OCI-LY3 (cell line): ENCODE measurements around the gene ABCD1.

Experiments used
- H2AFZ ChIP-seq: fragments of 200-600, 300-600 bp; shearing (Covaris generic); 2 replicates; pipeline ENCODE4 v1.6.0; 2014; ENCODE audit warnings: antibody characterized with exemption, low read depth, low read length
- H3K27ac ChIP-seq: fragments of 200-600, 300-600 bp; sonication (generic); 2 replicates; pipeline ENCODE4 v1.5.1; 2014; ENCODE audit warnings: mild to moderate bottlenecking, low read length, moderate library complexity, mixed read lengths
- H3K27me3 ChIP-seq: fragments of 200-600, 300-600 bp; sonication (generic); 2 replicates; pipeline ENCODE4 v1.6.1; 2014; ENCODE audit warnings: low read depth, low read length, mixed read lengths
- H3K36me3 ChIP-seq: fragments of 200-600, 300-600 bp; sonication (generic); replicated peaks from 2 replicates; pipeline ENCODE3; 2014; ENCODE audit warnings: low read depth, low read length, mixed read lengths
- H3K4me1 ChIP-seq: fragments of 300-600, 200-600 bp; sonication (generic); 2 replicates; pipeline ENCODE4 v1.6.1; 2014; ENCODE audit warnings: low read length, mixed read lengths
- H3K4me2 ChIP-seq: fragments of 200-600, 300-600 bp; sonication (generic); 2 replicates; pipeline ENCODE4 v1.6.1; 2014; ENCODE audit warnings: low read length, mixed read lengths
- H3K4me3 ChIP-seq: fragments of 300-600, 200-600 bp; sonication (generic); 2 replicates; pipeline ENCODE4 v1.5.1; 2014; ENCODE audit warnings: antibody characterized with exemption, mild to moderate bottlenecking, low read length, moderate library complexity
- H3K79me2 ChIP-seq: fragments of 300-600, 200-600 bp; shearing (Covaris generic); 2 replicates; pipeline ENCODE4 v1.6.1; 2014; ENCODE audit warnings: mild to moderate bottlenecking, low read length, mixed read lengths
- H3K9ac ChIP-seq: fragments of 300-600, 200-600 bp; shearing (Covaris generic); 2 replicates; pipeline ENCODE4 v1.6.0; 2014; ENCODE audit warnings: mild to moderate bottlenecking, low read length, moderate library complexity
- H3K9me3 ChIP-seq: fragments of 200-600, 300-600 bp; shearing (Covaris generic); 2 replicates; pipeline ENCODE4 v1.6.1; 2014; ENCODE audit warnings: low read length, mixed read lengths; ENCODE audit not compliant: insufficient read depth
- H4K20me1 ChIP-seq: fragments of 200-600, 300-600 bp; sonication (generic); 2 replicates; pipeline ENCODE4 v1.6.1; 2016; ENCODE audit warnings: low read length, mixed read lengths; ENCODE audit not compliant: insufficient read depth
- EZH2phosphoT487 ChIP-seq: fragments of 200-600 bp; shearing (Covaris generic); IDR thresholded peaks from 2 replicates; pipeline ENCODE4 v1.6.1; 2018; ENCODE audit warnings: antibody characterized with exemption, mixed run types, low read depth
- TF ChIP-seq, protein P1 (sequence below): fragments of 200-600, 300-600 bp; sonication (generic); IDR thresholded peaks from 2 replicates; pipeline ENCODE4 v1.5.1; 2014; ENCODE audit warnings: antibody characterized with exemption, low read length, low read depth

Gene ABCD1

DNA sequence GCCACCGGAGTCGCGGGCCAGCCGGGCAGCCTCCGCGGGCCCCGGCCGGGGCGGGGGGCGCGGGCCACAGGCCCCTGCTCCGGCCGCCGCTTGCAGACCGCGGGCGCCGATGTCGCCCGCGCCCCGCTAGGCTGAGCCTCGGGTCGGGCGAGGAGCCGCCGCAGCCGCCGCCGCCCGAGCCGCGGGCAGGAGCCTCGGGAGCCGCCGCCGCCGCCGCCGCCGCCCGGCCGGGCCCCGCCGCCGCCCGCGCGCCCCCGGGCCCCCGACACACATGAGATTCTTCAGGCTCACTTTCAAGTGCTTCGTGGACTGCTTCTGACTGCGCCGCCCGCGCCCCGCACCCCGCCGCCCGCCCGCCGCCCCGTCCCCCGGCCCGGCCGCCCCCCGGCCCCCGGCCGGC, 36.6 kb upstream of the ABCD1 start:
- H3K9me3 ChIP-seq = no peaks in the 10 kb centered on the region
- no peaks in the 10 kb centered on the region for H3K79me2 ChIP-seq
- TF ChIP-seq, protein P1, sequence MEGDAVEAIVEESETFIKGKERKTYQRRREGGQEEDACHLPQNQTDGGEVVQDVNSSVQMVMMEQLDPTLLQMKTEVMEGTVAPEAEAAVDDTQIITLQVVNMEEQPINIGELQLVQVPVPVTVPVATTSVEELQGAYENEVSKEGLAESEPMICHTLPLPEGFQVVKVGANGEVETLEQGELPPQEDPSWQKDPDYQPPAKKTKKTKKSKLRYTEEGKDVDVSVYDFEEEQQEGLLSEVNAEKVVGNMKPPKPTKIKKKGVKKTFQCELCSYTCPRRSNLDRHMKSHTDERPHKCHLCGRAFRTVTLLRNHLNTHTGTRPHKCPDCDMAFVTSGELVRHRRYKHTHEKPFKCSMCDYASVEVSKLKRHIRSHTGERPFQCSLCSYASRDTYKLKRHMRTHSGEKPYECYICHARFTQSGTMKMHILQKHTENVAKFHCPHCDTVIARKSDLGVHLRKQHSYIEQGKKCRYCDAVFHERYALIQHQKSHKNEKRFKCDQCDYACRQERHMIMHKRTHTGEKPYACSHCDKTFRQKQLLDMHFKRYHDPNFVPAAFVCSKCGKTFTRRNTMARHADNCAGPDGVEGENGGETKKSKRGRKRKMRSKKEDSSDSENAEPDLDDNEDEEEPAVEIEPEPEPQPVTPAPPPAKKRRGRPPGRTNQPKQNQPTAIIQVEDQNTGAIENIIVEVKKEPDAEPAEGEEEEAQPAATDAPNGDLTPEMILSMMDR = no peak
- TF ChIP-seq EZH2phosphoT487 = no peak
- H3K36me3 ChIP-seq = no peaks in the 10 kb centered on the region
- H3K4me2 ChIP-seq = no peak overlapping the region
- H3K4me3 ChIP-seq = no peak overlapping the region
- H3K9ac ChIP-seq = no peak overlapping the region
- no peak overlapping the region for H2AFZ ChIP-seq
- H3K27ac ChIP-seq = no peak overlapping the region
- no peaks in the 10 kb centered on the region for H4K20me1 ChIP-seq
- no peaks in the 10 kb centered on the region for H3K27me3 ChIP-seq
- H3K4me1 ChIP-seq = no peaks in the 10 kb centered on the region

DNA sequence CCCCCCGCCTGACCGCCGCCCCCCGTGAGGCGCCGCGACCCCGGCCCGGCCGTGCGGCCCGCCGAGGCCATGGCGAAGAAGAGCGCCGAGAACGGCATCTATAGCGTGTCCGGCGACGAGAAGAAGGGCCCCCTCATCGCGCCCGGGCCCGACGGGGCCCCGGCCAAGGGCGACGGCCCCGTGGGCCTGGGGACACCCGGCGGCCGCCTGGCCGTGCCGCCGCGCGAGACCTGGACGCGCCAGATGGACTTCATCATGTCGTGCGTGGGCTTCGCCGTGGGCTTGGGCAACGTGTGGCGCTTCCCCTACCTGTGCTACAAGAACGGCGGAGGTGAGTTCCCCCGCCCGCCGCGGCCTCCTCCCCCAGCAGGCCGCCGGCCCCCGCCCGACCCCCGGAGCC, 36.1 kb upstream of the ABCD1 start:
- no peaks in the 10 kb centered on the region for H3K9me3 ChIP-seq
- no peaks in the 10 kb centered on the region for H3K27me3 ChIP-seq
- no peak overlapping the region for H3K9ac ChIP-seq
- H3K36me3 ChIP-seq = no peaks in the 10 kb centered on the region
- H3K4me2 ChIP-seq = no peak overlapping the region
- no peak overlapping the region for H2AFZ ChIP-seq
- no peaks in the 10 kb centered on the region for H3K79me2 ChIP-seq
- TF ChIP-seq, protein P1 = no peak
- no peaks in the 10 kb centered on the region for H4K20me1 ChIP-seq
- H3K27ac ChIP-seq = no peak overlapping the region
- no peaks in the 10 kb centered on the region for H3K4me1 ChIP-seq
- no peak overlapping the region for H3K4me3 ChIP-seq

DNA sequence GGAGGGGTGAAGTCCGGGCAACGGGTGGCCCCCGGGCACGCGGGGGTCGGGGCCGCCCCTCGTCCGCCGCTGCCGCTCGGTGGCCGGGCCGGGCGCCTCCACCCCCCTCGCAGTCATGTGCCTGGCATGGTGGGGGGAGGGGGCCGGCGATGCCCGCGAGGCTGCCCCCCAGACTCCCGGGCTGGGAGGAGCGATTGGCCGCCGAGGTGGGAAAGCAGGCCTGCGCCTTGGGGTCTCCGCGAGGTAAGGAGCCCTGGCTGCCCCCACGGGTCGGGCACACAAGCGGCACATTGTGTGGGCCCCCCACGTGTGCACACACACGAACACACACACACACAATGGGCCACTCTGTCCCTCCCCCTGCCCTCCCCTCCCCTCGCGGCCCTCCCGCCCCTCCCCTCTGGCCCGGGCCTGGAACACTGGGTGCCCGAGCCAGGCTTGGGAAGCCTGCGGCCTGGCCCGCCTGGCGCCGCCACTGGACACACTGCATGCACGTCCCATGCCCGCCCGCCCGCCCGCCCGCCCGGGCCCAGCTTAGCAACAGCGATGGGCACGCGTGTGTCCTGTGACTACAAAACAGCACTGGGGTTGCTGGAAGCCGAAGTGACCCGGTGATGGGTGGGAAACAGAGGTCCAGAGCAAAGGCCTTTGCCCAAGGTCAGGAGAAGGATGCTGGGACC, 35.6 kb upstream of the ABCD1 start:
- Histone ChIP-seq H3K9ac (no peak overlapping the region), H3K79me2 (no peaks in the 10 kb centered on the region)

DNA sequence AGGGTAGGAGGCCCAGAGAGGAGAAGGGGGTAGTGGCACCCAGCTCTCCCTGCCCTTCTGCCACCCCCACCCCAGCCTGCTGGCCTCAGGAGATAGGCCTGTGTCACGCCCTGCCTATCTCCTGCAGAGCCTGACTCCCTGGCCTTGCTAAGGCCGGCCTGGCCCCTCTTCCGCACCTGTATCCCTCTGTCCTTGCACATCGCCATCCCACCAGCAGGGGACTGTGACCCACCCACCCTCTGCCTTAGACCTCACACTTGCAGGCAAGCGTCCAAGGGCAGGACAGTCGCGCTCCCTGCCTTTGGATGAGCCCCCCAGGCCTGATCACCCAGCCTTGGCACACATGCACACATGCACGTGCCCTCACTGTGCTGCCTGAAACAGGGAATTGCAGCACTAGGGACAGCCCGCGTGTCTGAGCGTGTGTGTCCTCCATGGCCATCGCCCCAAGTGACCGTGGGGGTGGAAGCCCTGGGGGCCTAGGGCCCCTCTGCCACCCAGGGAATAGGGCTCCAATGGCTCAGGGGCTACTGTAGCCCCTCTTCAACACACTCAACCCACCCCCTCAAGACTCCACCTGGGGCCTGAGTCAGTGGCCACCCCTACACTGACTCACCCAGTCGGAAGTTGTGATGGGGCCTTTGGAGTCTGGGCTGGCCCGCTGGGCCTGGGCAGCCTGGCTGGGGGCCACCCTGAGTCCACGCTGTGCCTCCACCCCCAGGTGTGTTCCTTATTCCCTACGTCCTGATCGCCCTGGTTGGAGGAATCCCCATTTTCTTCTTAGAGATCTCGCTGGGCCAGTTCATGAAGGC, 34.8 kb upstream of the ABCD1 start:
- H3K4me2 ChIP-seq = no peak overlapping the region
- H3K4me3 ChIP-seq = no peak overlapping the region

More for the DNA sequence above, 35.6 kb upstream of the ABCD1 start:
- Histone ChIP-seq H3K4me2 (no peak overlapping the region), H3K4me3 (no peak overlapping the region), H4K20me1 (no peaks in the 10 kb centered on the region), H3K9me3 (no peaks in the 10 kb centered on the region), H3K36me3 (no peaks in the 10 kb centered on the region), H3K27me3 (no peaks in the 10 kb centered on the region), H2AFZ (no peak overlapping the region), H3K4me1 (no peaks in the 10 kb centered on the region), H3K27ac (no peak overlapping the region)
- TF ChIP-seq EZH2phosphoT487 = no peak
- TF ChIP-seq, protein P1 = no peak

More for the DNA sequence above, 34.8 kb upstream of the ABCD1 start:
- Histone ChIP-seq H3K9me3 (no peaks in the 10 kb centered on the region), H4K20me1 (no peaks in the 10 kb centered on the region), H3K36me3 (no peaks in the 10 kb centered on the region), H3K79me2 (no peaks in the 10 kb centered on the region), H3K27ac (no peak overlapping the region), H2AFZ (no peak overlapping the region), H3K4me1 (no peaks in the 10 kb centered on the region), H3K9ac (no peak overlapping the region), H3K27me3 (no peaks in the 10 kb centered on the region)
- no peak for TF ChIP-seq EZH2phosphoT487
- TF ChIP-seq, protein P1 = no peak
